MM.1S (cell line): ENCODE results near the gene ERC2.
"Not testable (repeated sequence)": the region's sequence is repeated elsewhere in the genome, so short reads cannot be mapped to it uniquely, and the experiment has no call there.

Experiments used
- DNase-seq: peaks from one replicate; pipeline ENCODE4 v3.0.0-alpha.2; 2015
- H2AFZ ChIP-seq: fragments of 300-600 bp; sonication (generic); 2 replicates; pipeline ENCODE4 v1.6.0; 2016; ENCODE audit warnings: antibody characterized with exemption, low read length
- H3F3A ChIP-seq: fragments of 300-600 bp; sonication (generic); 2 replicates; pipeline ENCODE4 v1.6.1; 2016; ENCODE audit warnings: mild to moderate bottlenecking, antibody characterized with exemption, low read length, moderate library complexity, mixed read lengths; ENCODE audit not compliant: insufficient read depth
- H3K27ac ChIP-seq: fragments of 300-600 bp; sonication (generic); 2 replicates; pipeline ENCODE4 v1.5.1; 2016; ENCODE audit warnings: mild to moderate bottlenecking, low read length
- H3K27me3 ChIP-seq: fragments of 300-600 bp; sonication (generic); replicated peaks from 2 replicates; pipeline ENCODE4 v1.6.0; 2016; ENCODE audit warnings: low read length; ENCODE audit not compliant: insufficient read depth
- H3K36me3 ChIP-seq: fragments of 300-600 bp; sonication (generic); replicated peaks from 2 replicates; pipeline ENCODE4 v1.6.1; 2016; ENCODE audit warnings: mild to moderate bottlenecking, low read length, mixed read lengths; ENCODE audit not compliant: insufficient read depth
- H3K4me1 ChIP-seq: fragments of 300-600 bp; sonication (generic); 2 replicates; pipeline ENCODE4 v1.6.1; 2016; ENCODE audit warnings: low read length, mixed read lengths
- H3K4me2 ChIP-seq: fragments of 300-600 bp; sonication (generic); 2 replicates; pipeline ENCODE4 v1.6.0; 2016; ENCODE audit warnings: low read depth, low read length
- H3K4me3 ChIP-seq: fragments of 300-600 bp; sonication (generic); 2 replicates; pipeline ENCODE4 v1.5.1; 2016; ENCODE audit warnings: low read length, mixed read lengths
- H3K79me2 ChIP-seq: fragments of 300-600 bp; sonication (generic); 2 replicates; pipeline ENCODE4 v1.6.1; 2016; ENCODE audit warnings: mixed run types, low read length, mixed read lengths
- H3K9ac ChIP-seq: fragments of 300-600 bp; sonication (generic); 2 replicates; pipeline ENCODE4 v1.6.1; 2016; ENCODE audit warnings: low read length, mixed read lengths
- H3K9me2 ChIP-seq: fragments of 300-600 bp; sonication (generic); replicated peaks from 2 replicates; pipeline ENCODE4 v1.6.1; 2016; ENCODE audit warnings: mild to moderate bottlenecking, low read length, mixed read lengths; ENCODE audit not compliant: insufficient read depth
- H3K9me3 ChIP-seq: fragments of 300-600 bp; sonication (generic); replicated peaks from 2 replicates; pipeline ENCODE4 v1.6.1; 2016; ENCODE audit warnings: mild to moderate bottlenecking, low read length, mixed read lengths; ENCODE audit not compliant: insufficient read depth
- H4K20me1 ChIP-seq: fragments of 300-600 bp; sonication (generic); 2 replicates; pipeline ENCODE4 v1.6.1; 2016; ENCODE audit warnings: mild to moderate bottlenecking, low read length, moderate library complexity, mixed read lengths; ENCODE audit not compliant: insufficient read depth
- CTCF ChIP-seq: fragments of 300-600 bp; sonication (generic); IDR thresholded peaks from 2 replicates; pipeline ENCODE4 v1.5.1; 2016; ENCODE audit warnings: antibody characterized with exemption, low read length, mixed read lengths
- EZH2 ChIP-seq: fragments of 300-600 bp; sonication (generic); optimal IDR thresholded peaks from 2 replicates; pipeline ENCODE3; 2017; ENCODE audit warnings: low read depth, mild to moderate bottlenecking, antibody characterized with exemption, low read length, mixed read lengths
- EZH2phosphoT487 ChIP-seq: fragments of 300-600 bp; sonication (generic); IDR thresholded peaks from 2 replicates; pipeline ENCODE4 v1.6.1; 2018; ENCODE audit warnings: antibody characterized with exemption, low read length

The ERC2 gene

GRCh38 chr3:56468184-56469106 lies at the start of gene ERC2:
Gene ERC2 (minus strand): TSS chr3:56468467.
- Histone ChIP-seq H3K27ac (no peak within 1 kb of the TSS), H3K4me1 (no peaks in the 10 kb centered on the region), H3K9me2 (no peaks in the 10 kb centered on the region), H3K4me2 (no peak within 1 kb of the TSS), H3F3A (no peaks in the 10 kb centered on the region), H3K4me3 (no peak within 1 kb of the TSS), H3K9ac (no peak within 1 kb of the TSS), H3K27me3 (no peaks in the 10 kb centered on the region), H4K20me1 (no peaks in the 10 kb centered on the region), H3K79me2 (no peaks in the 10 kb centered on the region), H2AFZ (no peak within 1 kb of the TSS), H3K36me3 (no peaks in the 10 kb centered on the region), H3K9me3 (no peaks in the 10 kb centered on the region)
- no peak for DNase-seq
- TF ChIP-seq CTCF (no peak), EZH2phosphoT487 (no peak), EZH2 (no peak)

GRCh38 chr3:56502738-56503137 lies 34.5 kb upstream of the ERC2 start:
- H3F3A ChIP-seq, result no peaks in the 10 kb centered on the region
- no peaks in the 10 kb centered on the region for H3K79me2 ChIP-seq
- no peak overlapping the region for H3K4me3 ChIP-seq
- TF ChIP-seq EZH2phosphoT487 (no peak), CTCF (no peak), EZH2 (no peak)
- H3K9me3 ChIP-seq, result no peaks in the 10 kb centered on the region
- no peak overlapping the region for H3K9ac ChIP-seq
- no peak overlapping the region for H2AFZ ChIP-seq
- no peak overlapping the region for H3K4me2 ChIP-seq
- H4K20me1 ChIP-seq, result no peaks in the 10 kb centered on the region
- H3K4me1 ChIP-seq, result no peaks in the 10 kb centered on the region
- no peaks in the 10 kb centered on the region for H3K27me3 ChIP-seq
- no peak for DNase-seq
- no peaks in the 10 kb centered on the region for H3K9me2 ChIP-seq
- H3K27ac ChIP-seq, result no peak overlapping the region
- H3K36me3 ChIP-seq, result no peaks in the 10 kb centered on the region

DNA sequence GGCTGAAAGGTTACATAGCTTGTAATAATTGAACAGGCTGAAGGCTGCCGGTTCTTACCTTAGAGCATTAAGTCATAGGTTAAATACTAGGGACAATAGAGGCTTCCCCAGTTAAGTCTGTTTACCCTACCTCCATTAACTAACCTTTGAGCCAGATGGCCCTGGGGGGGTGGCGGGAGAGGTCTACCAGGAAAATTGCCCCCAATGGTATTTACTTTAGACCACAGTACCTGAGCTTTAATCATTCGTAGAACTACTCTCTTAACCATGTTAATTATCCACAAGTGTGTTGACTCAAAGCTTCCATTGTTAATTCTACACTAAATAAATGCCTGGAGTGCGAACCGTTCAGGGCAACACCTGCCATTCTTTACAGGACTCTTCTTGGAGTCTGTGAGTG lies 28.1 kb upstream of the ERC2 start:
- not testable (repeated sequence) for H3K79me2 ChIP-seq, H3K27me3 ChIP-seq, H3K4me3 ChIP-seq, H3K36me3 ChIP-seq, H4K20me1 ChIP-seq, H3K27ac ChIP-seq, H3K4me1 ChIP-seq, DNase-seq, H3F3A ChIP-seq, H3K4me2 ChIP-seq, H3K9me3 ChIP-seq, H2AFZ ChIP-seq, H3K9me2 ChIP-seq, H3K9ac ChIP-seq

DNA sequence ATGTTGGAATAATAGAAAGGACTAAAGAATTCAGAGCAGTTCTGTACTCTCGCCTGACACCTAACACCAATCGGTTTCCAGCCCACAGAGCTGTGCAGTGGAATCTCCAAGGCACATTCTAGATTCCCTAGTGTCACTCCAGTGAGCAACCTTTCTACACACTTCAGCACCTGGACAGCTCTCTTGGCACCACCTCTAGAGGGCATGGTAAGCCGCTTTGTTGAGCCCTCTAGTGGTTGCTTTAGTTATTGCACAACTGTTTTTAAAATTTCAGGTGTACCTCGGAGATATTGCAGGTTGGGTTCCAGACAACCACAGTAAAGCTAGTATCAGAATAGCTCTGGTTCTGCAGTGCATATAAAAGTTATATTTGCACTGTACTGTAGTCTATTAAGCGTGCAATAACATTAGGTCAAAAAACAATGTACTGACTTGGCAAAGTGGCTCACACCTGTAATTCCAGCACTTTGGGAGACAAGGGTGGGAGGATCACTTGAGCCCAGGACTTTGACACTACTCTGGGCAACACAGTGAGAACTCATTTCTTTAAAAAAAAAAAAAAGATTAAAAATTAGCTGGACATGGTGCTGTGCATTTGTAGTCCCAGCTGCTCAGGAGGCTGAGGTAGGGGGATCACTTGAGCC lies 26.5 kb upstream of the ERC2 start:
- no peak overlapping the region for H3K4me3 ChIP-seq
- H4K20me1 ChIP-seq, result no peaks in the 10 kb centered on the region
- peaks cover 5% of the 10 kb centered on the region; the same call in 1 of the 2 replicates for H3F3A ChIP-seq
- H3K79me2 ChIP-seq, result no peaks in the 10 kb centered on the region
- H3K9me3 ChIP-seq, result no peaks in the 10 kb centered on the region
- no peak overlapping the region for H3K9ac ChIP-seq
- no peaks in the 10 kb centered on the region for H3K27me3 ChIP-seq
- no peak for TF ChIP-seq EZH2phosphoT487
- TF ChIP-seq CTCF, result peak; percentile 97
- H3K9me2 ChIP-seq, result no peaks in the 10 kb centered on the region
- no peak overlapping the region for H3K27ac ChIP-seq
- H3K4me1 ChIP-seq, result no peaks in the 10 kb centered on the region
- DNase-seq, result peak; percentile 91
- no peak overlapping the region for H3K4me2 ChIP-seq
- H3K36me3 ChIP-seq, result no peaks in the 10 kb centered on the region
- H2AFZ ChIP-seq, result no peak overlapping the region
